Activated CD4-positive, alpha-beta T cell treated with anti-CD3 and anti-CD28 coated beads, Interleukin-2, amount 50 U/mL, for 48 hours (primary cell): ENCODE data around the gene COL5A3.
"Not testable (repeated sequence)": the region's sequence is repeated elsewhere in the genome, so short reads cannot be mapped to it uniquely, and the experiment has no call there.

Source experiments
- DNase-seq, 2 experiments: peaks; one replicate each; pipeline ENCODE4 v3.0.0-alpha.2; 2020

The COL5A3 gene

DNA sequence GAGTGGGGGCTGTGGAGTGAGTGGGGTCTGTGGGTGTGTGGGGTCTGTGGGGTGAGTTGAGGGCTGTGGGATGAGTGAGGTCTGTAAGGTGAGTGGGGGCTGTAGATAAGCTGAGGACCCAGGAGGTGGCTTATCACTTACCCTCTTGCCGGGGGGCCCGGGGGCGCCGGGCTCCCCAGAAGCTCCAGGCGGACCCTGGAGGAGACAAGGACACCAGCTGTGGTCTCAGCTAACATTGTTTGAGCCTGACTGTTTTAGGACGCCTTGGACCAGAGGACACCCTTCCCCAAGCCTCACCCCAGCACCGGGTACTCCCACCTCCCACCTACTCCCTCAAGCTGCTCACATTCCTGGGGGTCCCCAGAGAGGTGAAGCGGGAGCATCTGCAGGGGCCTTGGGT, 39.8 kb downstream of the COL5A3 start:
- no peak for DNase-seq

DNA sequence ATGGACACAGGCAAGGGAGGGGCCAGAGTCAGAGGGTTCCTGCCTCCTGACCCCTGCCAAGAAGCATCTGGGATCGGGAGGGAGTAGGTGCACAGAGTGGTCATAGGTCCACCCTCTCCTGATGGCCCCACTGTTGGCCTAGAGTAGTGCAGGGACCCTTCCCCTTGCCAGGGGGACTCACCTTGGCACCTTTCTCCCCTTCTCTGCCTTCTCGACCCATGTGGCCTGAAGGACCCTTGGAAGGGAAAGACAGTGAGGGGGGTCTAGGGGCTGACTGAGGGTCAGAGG, 40.7 kb downstream of the COL5A3 start:
- no peak for DNase-seq

DNA sequence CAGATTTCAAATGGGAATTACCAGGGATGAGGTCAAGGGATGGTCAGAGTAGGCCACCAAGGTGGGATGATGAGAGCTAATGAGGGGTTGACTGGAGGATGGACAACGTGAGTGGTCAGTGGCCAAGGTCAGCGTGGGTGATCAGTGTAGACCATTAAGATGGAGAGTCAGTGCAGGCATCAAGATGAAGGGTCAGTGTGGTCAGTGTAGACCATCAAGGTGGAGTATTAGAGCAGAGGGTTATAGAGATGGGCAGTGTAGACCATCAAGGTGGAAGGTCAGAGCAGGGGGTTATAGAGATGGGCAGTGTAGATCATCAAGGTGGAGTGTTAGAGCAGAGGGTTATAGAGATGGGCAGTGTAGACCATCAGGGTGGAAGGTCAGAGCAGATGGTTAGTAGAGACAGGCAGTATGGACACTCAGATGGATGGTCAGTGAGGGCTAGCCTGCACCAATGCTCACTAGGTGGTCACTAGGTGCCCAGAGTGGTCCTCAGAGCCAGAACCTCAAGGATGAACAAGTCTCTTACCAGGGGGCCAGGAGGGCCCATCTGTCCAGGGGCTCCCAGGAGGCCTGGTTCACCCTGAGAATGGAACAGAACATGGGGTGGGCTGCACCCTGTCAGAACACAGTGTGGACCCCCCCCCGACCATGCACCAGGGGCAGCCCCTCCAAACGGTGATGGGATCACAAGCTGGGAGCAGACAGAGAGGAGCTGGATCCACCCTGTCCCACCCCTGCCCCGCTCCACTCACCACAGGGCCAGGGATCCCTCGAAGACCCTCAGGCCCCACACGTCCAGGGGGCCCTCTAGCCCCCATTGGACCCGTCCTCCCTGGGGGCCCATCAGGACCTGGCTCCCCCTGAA, 41.2 kb downstream of the COL5A3 start:
- no peak for DNase-seq

DNA sequence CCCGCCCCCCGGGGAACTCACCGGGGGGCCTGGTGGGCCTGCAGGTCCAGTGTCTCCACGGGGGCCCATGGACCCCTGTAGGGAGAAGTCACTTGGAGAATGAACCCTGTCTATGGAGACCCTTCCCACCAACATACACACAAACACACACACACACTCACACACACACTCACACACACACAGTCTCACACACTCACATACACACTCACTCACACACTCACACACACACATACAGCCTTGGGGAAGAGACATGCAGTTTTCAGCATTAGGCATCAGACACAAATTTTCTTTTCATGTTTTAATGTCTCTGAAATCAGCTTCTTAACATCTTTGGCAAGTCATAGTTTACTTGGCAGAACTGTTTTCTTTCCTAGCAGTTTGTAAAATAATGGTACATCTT, 43.0 kb downstream of the COL5A3 start:
- no peak for DNase-seq

DNA sequence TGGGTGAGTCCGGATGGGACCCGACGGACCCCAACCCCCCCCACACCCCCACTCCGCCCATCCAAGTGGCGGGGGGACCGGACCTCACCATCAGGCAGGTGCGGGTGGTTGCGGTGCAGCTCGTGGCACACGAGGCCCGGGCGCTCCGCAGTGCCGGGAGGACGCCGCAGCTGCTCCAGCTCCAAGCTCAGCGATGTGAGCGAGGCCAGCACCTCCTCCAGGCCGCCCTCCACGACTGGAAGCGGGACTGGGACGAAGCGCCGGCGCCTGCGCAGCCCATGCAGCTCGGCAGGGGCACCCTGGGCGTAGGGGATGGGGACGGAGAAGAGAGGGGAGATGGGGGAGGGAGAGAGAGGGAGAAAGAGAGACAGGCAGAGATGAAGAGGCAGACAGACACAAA, 43.9 kb downstream of the COL5A3 start:
- DNase-seq, result no peak

DNA sequence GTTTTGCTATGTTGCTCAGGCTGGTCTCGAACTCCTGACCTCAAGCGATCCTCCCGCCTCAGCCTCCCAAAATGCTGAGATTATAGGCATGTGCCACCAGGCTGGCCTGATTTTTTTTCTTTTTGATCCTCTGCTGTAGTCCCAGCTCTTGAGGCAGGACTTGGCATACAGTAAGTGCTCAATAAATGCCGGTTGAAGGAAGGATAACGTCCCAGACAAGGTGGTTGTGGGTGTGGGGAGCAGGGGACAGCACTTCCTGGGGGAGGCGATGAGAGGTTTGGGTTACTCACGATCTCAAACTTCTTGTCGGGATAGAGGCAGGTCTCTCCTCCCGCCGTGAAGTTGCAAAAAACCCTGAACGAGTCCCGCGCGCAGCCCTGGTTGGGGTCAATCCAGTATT, 44.3 kb downstream of the COL5A3 start:
- no peak for DNase-seq

DNA sequence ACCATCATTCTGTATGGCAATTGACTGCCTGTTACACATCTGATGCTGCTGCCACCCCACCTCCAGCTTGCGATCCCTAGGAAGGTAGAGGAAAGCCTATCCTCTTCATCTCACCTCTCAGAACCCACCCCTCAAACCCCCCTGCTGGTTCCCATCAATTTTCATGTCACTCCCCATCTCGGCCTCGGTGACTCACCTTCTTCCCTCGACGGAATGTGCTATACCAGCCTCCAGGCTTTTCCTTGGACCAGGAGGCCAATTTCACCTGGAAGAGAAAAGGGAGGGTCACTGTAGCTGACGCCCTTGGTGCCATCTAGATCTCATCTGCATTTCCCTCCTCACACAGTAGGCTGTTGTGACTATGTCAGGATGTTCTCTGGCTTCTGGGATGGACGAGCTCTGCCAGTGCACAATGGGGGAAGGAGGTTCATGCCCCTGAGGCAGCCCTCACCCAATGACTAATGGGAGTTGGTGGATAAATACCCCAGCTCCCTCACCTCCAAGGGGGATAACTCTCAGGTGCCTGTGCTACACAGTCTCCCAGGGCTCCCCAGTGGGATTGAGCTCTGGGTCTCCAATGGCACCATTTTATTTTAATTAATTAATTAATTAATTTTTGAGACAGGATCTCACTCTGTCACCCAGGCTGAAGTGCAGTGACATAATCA, 47.5 kb downstream of the COL5A3 start:
- no peak for DNase-seq

DNA sequence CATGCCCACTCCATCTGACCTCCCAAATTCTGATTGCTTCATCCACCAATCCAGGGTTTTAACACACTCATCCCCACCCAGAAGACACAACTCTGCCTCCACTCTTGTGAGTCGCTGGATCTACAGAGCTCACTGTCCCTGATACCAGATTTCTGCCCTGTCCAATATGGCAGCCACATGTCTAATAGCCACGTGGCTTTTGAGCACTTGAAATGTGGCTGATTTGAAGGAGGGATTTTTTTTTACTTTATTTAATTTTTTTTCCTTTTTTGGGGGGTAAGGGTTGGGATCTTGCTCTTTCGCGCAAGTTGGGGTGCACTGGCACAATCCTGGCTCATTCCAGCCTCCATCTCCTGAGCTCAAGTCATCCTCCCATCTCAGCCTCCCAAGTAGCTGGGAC, 49.2 kb downstream of the COL5A3 start:
- no peak for DNase-seq

DNA sequence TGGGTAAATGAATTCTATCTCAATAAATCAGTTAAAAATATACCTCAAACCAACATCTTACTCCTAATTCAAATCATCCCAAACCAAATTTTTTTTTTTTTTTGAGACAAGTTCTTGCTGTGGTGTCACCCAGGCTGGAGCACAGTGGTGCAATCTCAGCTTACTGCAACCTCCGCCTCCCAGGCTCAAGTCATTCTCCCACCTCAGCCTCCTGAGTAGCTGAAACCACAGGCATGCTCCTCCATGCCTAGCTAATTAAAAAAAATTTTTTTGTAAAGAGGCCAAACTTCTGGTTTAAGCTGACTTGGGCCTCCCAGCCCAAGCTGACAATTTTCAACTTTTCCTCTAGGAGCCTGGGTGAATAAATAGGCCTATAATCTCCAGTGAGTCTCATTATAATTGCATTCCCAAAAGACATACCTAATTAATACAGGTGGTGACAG, 51.9 kb downstream of the COL5A3 start:
- DNase-seq, result no peak

DNA sequence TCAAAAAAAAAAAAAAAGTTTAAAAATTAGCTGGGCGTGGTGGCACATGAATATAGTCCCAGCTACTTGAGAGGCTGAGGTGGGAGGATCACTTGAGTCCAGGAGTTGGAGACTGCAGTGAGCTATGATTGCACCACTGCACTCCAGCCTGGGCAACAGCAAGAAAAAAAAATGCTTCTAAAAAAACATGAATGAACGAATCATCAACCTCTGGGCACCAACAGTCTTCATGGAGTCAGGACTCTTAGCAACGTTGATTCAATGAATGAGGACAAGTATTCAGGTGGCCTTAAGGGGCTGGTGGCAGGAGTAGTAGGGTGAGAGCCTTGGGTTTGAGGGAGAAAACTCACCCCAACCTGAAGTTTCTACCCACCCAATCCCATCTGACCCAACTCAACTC, 53.3 kb downstream of the COL5A3 start:
- DNase-seq, result no peak

DNA sequence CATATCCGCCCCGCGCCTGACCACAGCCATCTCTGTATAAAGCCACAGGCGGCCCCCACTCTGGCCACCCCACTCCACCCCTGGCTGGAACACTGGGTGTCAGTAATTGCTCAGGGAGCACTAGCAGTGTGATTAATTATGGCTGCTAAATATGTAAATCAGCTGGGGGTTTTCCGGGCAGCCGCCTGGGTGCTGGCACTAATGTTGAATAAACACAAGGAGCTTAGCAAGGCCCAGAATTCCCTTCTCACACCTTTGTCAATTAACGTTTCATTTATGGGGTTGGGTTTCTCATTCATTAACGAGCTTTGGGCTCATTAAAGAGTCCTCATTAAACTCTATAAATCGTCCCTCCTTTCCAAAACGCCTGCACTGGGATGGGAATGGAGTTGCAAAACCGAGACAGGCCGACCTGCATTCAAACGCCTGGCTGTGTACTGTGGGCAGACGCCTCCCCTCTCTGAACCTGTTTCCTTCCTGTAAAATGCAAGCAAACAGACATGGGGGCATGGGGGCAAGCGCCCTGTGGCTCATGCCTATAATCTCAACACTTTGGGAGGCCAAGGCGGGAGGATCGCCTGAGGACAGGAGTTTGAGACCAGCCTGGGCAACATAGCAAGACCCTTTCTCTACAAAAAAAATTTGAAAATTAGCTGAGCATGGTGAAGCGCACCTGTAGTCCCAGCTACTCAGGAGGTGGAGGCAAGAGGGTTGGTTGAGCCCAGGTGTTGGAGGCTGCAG, 56.3 kb downstream of the COL5A3 start:
- DNase-seq, result no peak

DNA sequence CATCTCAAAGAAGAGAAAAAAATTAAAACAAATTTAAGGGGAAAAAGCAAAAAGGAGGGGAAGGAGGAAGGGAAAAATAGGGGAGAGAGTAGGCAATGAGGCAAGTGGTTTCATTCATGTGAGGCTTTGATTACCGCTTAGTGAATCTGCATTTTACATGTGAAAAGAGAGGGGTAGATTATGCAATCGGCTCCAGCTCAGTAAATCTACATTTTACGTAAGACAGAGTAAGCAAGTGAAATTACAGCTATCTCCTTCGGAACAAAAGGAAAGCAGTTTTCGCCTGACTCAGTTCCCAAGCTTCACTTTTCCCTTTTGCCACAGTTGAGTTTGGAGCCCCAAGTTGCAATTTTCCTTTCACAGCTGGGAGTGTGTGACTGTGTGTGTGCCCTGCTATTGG, 58.0 kb downstream of the COL5A3 start:
- DNase-seq, result no peak

DNA sequence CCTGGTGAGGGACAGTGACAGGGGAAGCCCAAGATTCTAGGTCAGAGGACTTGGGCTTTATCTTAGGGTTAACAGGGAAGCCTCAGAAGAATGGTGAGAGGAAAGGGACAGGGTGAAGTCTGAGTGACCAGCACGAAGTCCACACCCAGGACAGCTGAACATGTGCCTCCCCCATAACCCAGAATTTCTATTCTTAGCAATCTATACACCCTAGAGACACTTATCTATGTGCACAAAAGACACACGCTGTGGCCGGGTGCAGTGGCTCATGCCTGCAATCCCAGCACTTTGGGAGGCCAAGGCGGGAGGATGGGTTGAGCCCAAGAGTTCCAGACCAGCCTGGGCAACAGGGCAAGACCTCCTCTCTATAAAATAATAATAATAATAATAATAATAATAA, 62.9 kb downstream of the COL5A3 start:
- DNase-seq, result no peak

DNA sequence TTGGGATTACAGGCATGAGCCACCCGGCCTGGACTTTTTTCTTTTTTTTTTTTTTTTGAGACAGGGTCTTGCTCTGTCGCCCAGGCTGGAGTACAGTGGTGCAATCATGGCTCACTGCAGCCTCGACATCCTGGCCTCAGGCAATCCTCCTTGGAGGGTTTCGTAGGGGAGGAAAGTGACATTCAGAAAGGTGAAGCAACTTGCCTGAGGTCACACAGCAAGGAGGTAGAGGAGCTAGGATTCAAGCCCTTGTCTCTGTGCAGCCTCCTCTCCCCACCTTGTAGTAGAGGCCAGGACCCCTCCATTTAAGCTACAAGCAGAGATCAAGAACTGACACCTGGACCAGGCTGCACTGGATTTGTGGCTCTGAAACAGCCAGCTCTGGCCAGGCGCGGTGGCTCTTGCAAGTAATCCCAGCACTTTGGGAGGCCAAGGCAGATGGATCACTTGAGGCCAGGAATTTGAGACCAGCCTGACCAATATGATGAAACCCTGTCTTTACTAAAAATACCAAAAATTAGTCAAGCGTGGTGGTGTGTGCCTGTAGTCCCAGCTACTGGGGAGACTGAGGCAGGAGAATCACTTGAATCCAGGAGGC, 63.7 kb downstream of the COL5A3 start:
- DNase-seq, result not testable (repeated sequence)

DNA sequence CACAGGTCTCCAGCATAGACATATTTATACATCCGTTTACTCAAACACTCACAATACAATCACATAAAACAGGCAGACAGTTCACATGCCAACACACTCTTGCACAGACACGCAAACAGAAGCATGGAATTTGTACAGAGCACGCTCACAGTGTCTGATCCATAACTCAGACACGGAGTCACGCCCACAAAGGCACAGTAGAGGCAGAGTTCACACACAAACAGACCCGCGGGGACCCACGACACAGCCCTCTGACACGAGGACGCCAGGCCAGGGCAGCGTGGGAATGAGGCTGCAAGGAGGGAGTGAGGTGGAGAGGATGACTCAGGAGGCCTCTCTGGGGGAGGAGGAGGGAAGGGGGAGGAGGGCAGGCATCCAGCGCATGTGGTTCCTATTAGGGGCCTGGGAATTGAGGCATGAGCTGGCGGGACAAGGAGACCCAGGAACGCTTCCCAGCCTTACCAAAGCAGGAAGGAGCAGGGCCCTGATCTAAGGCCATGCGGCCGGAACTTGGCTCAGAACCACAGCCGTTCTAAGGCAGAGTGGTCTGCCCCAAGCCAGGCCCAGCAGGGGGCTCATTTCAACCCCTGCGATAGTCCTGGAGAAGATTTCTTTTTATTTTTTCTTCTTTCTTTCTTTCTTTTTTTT, 64.9 kb downstream of the COL5A3 start:
- no peak for DNase-seq

DNA sequence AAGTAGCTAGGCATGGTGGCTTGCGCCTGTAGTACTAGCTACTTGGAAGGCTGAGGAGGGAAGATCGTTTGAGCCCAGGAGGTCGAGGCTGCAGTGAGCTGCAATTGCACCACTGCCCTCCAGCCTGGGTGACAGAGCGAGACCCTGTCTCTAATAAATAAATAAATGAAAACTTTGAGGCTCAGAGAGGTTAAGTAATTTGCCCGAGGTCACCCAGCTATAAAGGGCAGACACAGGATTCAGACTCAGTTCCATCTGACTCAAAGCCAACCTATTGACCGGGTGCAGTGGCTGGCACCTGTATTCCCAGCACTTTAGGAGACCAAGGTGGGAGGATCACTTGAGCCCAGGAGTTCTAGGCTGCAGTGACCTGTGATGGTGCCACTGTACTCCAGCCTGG, 66.6 kb downstream of the COL5A3 start:
- no peak for DNase-seq

DNA sequence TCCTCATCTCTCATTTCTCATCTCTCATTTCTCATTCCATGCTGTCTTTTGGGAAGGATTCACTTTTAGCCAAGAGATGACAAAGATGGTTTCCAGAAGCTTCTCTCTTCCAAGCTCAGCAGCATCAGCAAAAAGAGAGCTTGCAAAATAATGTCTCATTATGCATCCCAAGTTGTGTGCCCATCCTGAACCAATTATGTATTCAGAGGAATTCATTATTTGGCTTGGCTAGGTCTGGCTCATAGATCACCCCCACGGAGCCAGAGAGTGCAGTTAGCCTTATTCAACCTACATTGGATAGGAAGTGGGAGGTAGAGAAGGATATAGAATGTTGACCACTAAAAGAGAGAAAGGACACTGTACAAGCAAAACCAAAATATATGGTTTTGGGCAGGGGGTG, 68.6 kb downstream of the COL5A3 start:
- no peak for DNase-seq

DNA sequence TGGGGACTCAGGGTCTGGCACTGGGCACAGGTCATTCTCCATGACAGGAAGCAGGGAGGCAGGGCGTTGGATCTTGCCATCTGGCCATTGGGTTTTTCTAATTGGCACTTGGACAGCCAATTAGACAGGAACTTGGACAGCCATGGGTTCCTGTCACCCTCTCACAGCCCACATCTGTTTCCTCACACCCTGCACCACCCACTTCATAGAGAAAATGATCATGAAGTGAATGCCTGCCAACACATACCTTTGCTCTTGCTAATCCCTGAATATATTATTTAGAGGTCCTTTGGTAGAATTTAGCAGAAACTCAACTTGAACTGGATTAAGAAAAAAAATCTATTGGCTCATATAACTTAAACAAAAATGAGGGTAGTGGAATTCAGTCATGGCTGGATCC, 69.1 kb downstream of the COL5A3 start:
- no peak for DNase-seq

DNA sequence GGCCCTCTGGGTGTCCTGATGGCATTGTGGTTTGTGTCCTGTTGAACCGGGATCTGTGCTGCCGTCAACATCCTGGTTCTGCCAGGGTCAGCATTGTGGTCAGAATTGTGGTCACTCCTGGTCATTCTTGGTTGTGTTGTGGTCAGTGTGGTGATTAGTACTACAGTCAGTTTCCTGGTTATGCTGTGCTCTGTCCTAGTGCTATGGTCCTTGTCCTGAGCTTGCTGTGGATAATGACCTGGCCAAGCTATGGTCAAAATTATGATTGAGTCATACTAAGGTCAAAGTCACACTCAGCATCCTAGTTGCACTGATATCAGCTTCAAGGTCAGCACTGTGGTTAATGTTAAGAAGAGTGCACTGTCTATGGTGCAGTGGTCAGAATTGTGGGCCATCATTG, 69.5 kb downstream of the COL5A3 start:
- no peak for DNase-seq

DNA sequence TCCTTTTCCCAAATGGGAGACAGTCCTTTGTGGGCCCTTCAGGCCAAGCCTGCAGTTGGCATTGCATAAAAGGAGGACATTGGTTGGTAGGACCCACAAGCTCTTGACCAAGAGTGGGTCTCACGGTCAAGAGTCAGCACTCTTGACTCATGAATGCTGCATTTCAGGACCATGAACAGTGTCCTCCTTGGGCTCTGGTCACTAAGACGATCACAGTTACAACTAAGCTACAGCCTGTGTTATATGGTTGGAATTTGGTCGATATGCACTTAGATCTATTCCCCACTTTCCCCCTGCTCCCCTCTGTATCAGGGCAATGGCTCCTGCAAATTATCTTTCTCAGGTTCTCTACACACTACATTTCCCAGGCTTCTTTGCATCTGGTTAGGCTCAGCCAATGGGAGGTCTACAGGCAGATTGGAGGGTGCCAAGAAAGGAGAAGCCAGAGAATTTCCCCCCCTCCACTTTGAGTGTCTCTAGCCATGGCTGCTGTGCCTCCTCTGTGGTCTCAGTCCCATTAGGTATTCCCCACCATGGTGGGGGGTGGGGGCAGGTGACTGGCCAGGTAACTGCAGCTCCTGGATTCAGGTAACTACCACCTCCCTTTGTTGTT, 70.9 kb downstream of the COL5A3 start:
- no peak for DNase-seq

DNA sequence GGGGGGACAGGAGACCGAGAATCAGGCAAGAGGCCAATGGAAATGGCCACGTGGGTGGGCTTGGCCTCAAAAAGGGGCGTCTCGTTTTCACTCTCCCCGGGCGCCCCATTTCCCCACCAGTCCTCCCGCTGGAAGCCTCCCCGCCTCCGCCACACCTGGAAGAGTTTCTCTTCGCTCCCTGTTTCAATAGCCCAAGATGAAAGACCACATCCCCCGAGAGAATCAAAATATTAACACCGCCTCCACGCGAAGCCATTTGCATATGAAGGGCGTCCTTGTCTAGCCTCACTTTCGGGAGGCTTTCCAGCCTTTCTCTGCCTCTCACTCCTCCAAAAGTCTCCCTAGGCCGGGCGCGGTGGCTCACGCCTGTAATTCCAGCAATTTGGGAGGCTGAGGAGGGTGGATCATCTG, 73.3 kb downstream of the COL5A3 start:
- no peak for DNase-seq

DNA sequence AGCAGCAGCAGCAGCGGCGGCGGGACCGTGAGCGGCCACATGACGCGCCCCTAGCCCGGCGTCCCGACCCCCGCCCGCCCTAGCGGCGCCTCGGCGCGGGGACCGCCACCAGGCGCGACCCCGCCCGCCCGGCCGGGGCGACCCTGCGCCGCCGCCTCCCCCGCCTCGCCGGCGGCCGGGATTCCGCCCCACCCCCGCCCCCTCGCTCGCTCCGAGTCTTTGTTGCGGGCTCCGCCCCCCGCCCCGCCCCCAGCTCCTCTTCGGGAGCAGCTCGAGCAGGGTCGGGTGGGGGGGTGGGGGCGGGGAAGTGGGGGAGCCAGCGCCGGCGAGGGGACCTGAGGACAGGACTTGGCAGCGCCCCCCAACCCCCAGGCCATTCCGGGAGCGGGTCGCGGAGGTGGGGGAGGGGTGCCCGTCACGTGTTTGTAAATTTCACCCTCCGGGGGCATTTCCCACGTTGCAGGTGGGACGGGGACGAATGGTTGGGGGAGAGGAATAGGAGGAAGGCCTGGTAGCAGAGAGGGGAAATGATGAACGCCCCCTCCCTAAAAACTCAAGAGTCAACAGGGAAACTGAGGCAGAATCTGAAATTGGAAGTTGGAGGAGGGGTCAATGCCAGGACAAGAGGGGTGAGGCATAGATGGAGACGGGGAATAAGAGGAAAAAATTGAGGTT, 73.8 kb downstream of the COL5A3 start, which contains the start of gene OLFM2:
Gene OLFM2, minus strand, starts transcription at position 190 of the 675 bp plus-strand sequence. Its CDS starts 149 bp downstream, at position 41.
- no peak for DNase-seq
